Pancreas (tissue), 10 donors: Measurements from ENCODE around the gene ABCF3. TPM values are rescaled to one million over a fixed set of nuclear protein-coding genes. Genes with fewer than 3 reads are reported as not detected.
"Not testable (repeated sequence)": the region's sequence is repeated elsewhere in the genome, so short reads cannot be mapped to it uniquely, and the experiment has no call there.

Experiments used
- ATAC-seq, 4 donors: fragments of 200-7000 bp; cut with Tn5 transposase; one replicate each; pipeline versions ENCODE4 v1.8.0 to v1.9.1; 2020; ENCODE audit warnings: mild to moderate bottlenecking in 4 of 4, moderate library complexity in 4 of 4
- DNase-seq, 6 donors: peaks; one replicate each; pipeline ENCODE4 v3.0.0-alpha.2; 2020
- FAIRE-seq: peaks from 2 replicates; lab custom pipeline; 2012; peaks lifted over from hg19 to GRCh38; lab: Jason Lieb, UNC
- H3K27ac ChIP-seq, 4 donors: fragments of 200-600 bp; sonication (generic); 1 replicate in 3 of 4; 2 replicates in 1 of 4; pipeline versions ENCODE4 v1.5.0 to v1.8.0; 2020
- H3K27me3 ChIP-seq, 4 donors: fragments of 200-600 bp; one replicate each; pipeline ENCODE4 v1.8.0; 2021
- H3K36me3 ChIP-seq, 3 donors: fragments of 200-600 bp; sonication (generic) in 1 of 3; one replicate each; pipeline versions ENCODE4 v1.5.0 to v1.8.0; 2020 to 2021
- H3K4me1 ChIP-seq, 3 donors: fragments of 200-600 bp; one replicate each; pipeline ENCODE4 v1.8.0; 2021
- H3K4me3 ChIP-seq, 4 donors: fragments of 200-600 bp; sonication (generic) in 2 of 4; one replicate each; pipeline versions ENCODE4 v1.5.0 to v1.8.0; 2020 to 2021
- H3K9me3 ChIP-seq, 4 donors: fragments of 200-600 bp; one replicate each; pipeline ENCODE4 v1.8.0; 2021
- CTCF ChIP-seq, 4 donors: fragments of 200-600 bp; sonication (generic) in 3 of 4; IDR thresholded peaks; one replicate each; pipeline versions ENCODE4 v1.5.0 to v1.8.0; 2021; ENCODE audit warnings: antibody characterized with exemption in 4 of 4
- whole genome bisulfite sequencing, 2 donors: extraction: QIAGEN DNeasy Blood & Tissue Kit; methylation state at CpG; one replicate each; pipeline ENCODE4 v1.1.7; 2013; 5-methylcytosine and 5-hydroxymethylcytosine counted together
- intact Hi-C, 3 donors: fragments of 100-400 bp; cut with DNase I; formaldehyde crosslinking; loops; one replicate each; pipeline versions ENCODE4 v1.11.1 to v1.14.2; 2022
- polyA plus RNA-seq, 2 donors: library from polyadenylated mRNA; stranded (reverse); fragments of 200-250 nt; gene quantifications; one replicate each; pipeline ENCODE4 v1.2.3, GENCODE V29; 2013
- total RNA-seq, 6 donors: library from RNA; stranded (reverse); fragmentation: NEBNext Ultra II Directional in 4 of 6; extraction: Animal tissue kit (Norgen Biotek cat#: 25700) in 4 of 6; gene quantifications; one replicate each; pipeline versions ENCODE4 v1.2.1 to v1.2.4, GENCODE V29; 2021 to 2023
- donor health status: healthy with polysubstance abuse.
- donor health status: DM: no; HTN: no; CAD: no; lungs with moderate emphysema.
- donor health status: DM: no; HTN: no; CAD: no.
- donor health status: control.
- donor health status: control.
- donor health status: Bipolar disorder and iron deficiency.
- donor health status: DM: yes; HTN: yes; CAD: no.
- donor health status: DM: no; HTN: no; CAD: no.
- donor health status: DM: no; HTN: no; CAD: no.
- donor health status: DM: yes; HTN: yes; CAD: no.

The ABCF3 gene
- total and polyA plus RNA-seq, 8 donors: 31.7 to 92.1 (median 42.1) TPM

GRCh38 chr3:184149123-184149522 is 36.9 kb upstream of the ABCF3 start:
- no peak for ATAC-seq

GRCh38 chr3:184149770-184150169 is 36.2 kb upstream of the ABCF3 start:
- not testable (repeated sequence) for FAIRE-seq, H3K27ac ChIP-seq, H3K4me1 ChIP-seq, H3K27me3 ChIP-seq, DNase-seq, H3K4me3 ChIP-seq, ATAC-seq, H3K9me3 ChIP-seq
- peaks cover 0 to 10% (median 1%) of the 10 kb centered on the region in 3 donors for H3K36me3 ChIP-seq
- WGBS, 2 donors: 62% methylated on average over 6 of the region's 6 CpGs
- intact Hi-C loops: loop anchor here in 1 of 3 donors (10.0 kb wide), 1 partner anchor 85 kb away; no protein-coding TSS in a partner anchor

More at GRCh38 chr3:184149123-184149522, 36.9 kb upstream of the ABCF3 start:
- no peaks in the 10 kb centered on the region for H3K4me1 ChIP-seq
- no peak overlapping the region for H3K27ac ChIP-seq
- DNase-seq (no peak), FAIRE-seq (no peak)
- no peaks in the 10 kb centered on the region for H3K27me3 ChIP-seq
- no peak for TF ChIP-seq CTCF (IDR thresholded peaks at IDR 0.05)
- no peaks in the 10 kb centered on the region for H3K9me3 ChIP-seq
- intact Hi-C loops: loop anchor here in 1 of 3 donors (10.0 kb wide), 1 partner anchor 86 kb away; no protein-coding TSS in a partner anchor
- H3K36me3 ChIP-seq: peaks cover 0 to 16% (median 2%) of the 10 kb centered on the region in 3 donors
- no peak overlapping the region for H3K4me3 ChIP-seq
- WGBS, 2 donors: 86 to 92% methylated on average over 6 of the region's 6 CpGs

- DNase-seq (peak; percentile 68 to 86 (median 74)), ATAC-seq (peak; percentile 88 to 92 (median 90)), FAIRE-seq (no peak)
- intact Hi-C loops: no loop called here
- H3K9me3 ChIP-seq: no peaks in the 10 kb centered on the region
- no peak for TF ChIP-seq CTCF (IDR thresholded peaks at IDR 0.05)
- 0 to 1% methylated on average over 51 to 84 of the region's 84 CpGs for WGBS, 2 donors
- no peaks in the 10 kb centered on the region for H3K36me3 ChIP-seq
- H3K4me1 ChIP-seq: peaks cover 5 to 11% (median 11%) of the 10 kb centered on the region in 3 donors
- H3K27me3 ChIP-seq: no peaks in the 10 kb centered on the region
- peak within 1 kb of the TSS; percentile 61 to 71 (median 66) for H3K27ac ChIP-seq
- peak within 1 kb of the TSS; percentile 57 to 93 (median 90) for H3K4me3 ChIP-seq
Measured at GRCh38 chr3:184154885-184155643, 30.9 kb upstream of the ABCF3 start, which contains the start of gene DVL3. Gene DVL3, plus strand, starts transcription at chr3:184155377. Its CDS starts 259 bp downstream, at chr3:184155636.

- Histone ChIP-seq H3K9me3 (no peaks in the 10 kb centered on the region), H3K4me1 (peaks cover 5 to 15% (median 11%) of the 10 kb centered on the region in 3 donors), H3K36me3 (no peaks in the 10 kb centered on the region), H3K27me3 (no peaks in the 10 kb centered on the region), H3K27ac (peak overlapping the region; percentile 61 to 71 (median 66)), H3K4me3 (peak overlapping the region; percentile 57 to 93 (median 90))
- no peak for FAIRE-seq
- peak; percentile 11 to 41 (median 30) for ATAC-seq
- TF ChIP-seq CTCF (IDR thresholded peaks at IDR 0.05): no peak
- DNase-seq: peak in 2 of 6 donors; percentile 39 to 73
- intact Hi-C loops: no loop called here
- 0 to 1% methylated on average over 46 to 47 of the region's 47 CpGs for WGBS, 2 donors
Measured at GRCh38 chr3:184155644-184156521, 30.1 kb upstream of the ABCF3 start.

GRCh38 chr3:184156522-184156955 is 29.5 kb upstream of the ABCF3 start:
- H3K9me3 ChIP-seq: no peaks in the 10 kb centered on the region
- no peaks in the 10 kb centered on the region for H3K27me3 ChIP-seq
- no peak for FAIRE-seq
- WGBS, 2 donors: 0% methylated on average over 5 of the region's 6 CpGs
- peaks cover 5 to 15% (median 11%) of the 10 kb centered on the region in 3 donors for H3K4me1 ChIP-seq
- H3K36me3 ChIP-seq: no peaks in the 10 kb centered on the region
- intact Hi-C loops: no loop called here
- ATAC-seq: peak; percentile 32 to 70 (median 62)
- TF ChIP-seq CTCF (IDR thresholded peaks at IDR 0.05): no peak
- DNase-seq: peak in 3 of 6 donors; percentile 47 to 64 (median 63)
- peak overlapping the region in 3 of 4 donors; percentile 61 to 71 (median 70) for H3K27ac ChIP-seq
- H3K4me3 ChIP-seq: peak overlapping the region; percentile 57 to 93 (median 90)
